CD4-positive, alpha-beta T cell treated with Interferon alpha-2 for 1 hour (primary cell): ENCODE measurements around the gene FRZB.

Source experiments
- DNase-seq, 2 donors: peaks; one replicate each; pipeline ENCODE4 v3.0.0-alpha.2; 2020 to 2022

FRZB gene

DNA sequence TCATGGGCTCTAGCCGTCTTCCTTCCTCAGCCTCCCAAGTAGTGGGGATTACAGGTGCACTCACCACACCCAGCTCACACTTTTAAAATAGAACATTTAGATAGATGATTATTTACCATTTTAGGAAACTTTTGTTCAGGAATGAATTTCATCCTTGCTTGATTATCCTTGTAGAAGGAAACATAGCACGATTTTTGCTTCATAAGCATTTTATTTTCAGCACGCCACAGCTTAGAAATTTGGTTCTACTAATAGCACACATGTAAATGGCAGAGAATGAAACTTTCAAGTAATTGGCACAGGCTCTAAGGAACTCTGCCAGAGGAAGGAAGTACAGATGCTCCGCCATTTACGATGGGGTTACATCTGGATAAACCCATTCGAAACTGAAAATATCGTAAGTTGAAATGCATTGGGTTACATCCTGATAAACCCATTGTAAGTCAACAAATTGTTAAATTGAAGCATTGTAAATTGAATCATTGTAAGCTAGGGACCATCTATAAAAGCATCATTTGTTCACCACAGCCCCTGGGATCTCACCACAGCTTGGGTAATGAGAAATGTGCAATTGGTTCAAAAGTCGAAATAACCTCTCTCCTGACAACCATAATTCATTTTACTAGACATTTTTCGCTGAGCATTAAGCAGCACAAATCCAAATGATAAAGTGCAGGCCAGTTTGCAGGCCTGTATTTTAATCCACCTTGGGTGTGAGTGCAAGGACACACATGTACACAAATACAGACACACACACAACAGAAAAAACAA, 33.2 kb downstream of the FRZB start:
- no peak for DNase-seq

DNA sequence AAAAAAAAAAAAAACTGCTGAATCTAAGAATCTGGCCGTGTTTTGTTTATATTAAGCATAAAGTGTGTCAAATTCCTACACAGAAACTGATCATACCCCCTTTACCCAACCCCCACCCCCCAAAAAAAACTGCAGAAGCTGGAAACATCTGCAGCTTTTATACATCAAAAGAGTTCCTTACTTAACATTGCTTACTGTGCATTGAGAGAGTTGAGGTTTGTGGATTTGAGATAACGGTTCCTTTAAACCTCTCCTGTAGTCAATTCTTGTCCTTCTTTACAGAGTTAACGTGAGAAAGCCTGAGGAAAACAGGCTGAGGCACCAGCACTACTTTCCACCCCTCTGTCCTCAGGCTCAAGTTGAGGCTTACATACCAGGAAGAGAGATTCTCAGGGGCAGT, 34.5 kb downstream of the FRZB start:
- no peak for DNase-seq

DNA sequence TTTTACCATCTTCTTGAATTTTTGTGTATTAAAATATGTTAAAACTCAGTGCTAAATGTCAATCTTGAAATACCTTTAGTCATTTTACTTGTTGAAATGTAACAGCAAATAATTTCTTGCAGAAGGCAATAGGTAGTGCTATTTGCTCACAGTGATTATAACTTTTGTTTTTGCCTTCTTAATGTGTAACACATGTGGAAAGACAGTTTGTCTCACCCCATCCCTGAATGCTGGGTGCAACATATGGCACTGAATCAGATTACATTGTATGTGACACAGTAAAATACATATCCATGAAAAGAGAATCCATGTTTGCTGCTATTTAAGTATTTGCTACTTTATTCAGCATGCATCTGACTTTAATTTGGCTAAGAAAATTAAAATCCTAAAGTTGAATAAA, 35.3 kb downstream of the FRZB start:
- DNase-seq: no peak

DNA sequence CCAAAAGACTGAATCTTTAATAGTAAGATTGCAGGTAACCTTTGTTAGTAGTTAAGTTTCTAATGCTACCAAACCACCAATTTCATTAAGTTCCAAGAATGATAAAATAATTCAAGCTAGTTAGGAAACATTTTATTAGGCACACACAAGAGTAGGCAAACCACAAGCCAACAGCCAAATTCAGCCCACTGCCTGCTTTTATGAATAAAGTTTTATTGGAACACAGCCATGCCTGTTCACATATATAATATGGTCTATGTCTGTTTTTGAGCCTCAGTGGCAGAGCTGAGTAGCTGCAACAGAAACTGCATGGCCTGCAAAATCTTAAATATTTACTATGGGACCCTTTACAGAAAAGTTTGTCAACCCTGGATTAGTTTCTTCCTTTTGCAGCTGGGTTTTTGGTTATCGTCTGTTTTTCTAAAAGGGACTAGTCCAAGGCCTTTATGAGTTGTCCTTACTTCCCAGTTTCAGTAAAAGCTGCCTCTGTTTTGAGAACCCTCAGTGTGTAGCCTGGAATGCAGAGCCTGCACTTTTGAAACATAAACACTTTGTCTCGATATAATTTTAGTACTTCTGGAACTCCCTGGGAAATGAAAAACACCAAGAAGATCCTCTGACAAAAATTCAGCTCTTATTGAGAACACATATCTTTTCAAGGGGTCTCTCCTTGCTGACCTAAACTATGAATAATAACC, 39.1 kb downstream of the FRZB start:
- no peak for DNase-seq

DNA sequence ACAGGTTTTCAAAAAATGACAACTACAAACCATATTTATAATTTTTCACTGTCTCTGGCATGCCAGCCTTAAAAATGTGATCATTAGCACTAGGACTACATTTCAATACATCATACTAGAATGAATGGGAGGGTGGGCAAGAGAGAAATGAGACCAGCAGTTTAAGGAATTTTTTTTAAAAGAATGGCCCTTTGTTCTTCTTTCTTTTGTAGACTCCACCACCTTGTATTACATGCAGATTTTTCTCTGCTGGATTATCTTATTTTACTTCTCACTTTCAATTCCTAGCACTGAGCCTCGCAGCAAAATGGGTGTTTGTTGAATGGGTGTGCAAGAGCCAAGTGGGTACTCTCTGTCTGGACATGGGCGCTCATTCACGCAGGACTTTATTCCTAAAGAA, 39.9 kb downstream of the FRZB start:
- DNase-seq: no peak

DNA sequence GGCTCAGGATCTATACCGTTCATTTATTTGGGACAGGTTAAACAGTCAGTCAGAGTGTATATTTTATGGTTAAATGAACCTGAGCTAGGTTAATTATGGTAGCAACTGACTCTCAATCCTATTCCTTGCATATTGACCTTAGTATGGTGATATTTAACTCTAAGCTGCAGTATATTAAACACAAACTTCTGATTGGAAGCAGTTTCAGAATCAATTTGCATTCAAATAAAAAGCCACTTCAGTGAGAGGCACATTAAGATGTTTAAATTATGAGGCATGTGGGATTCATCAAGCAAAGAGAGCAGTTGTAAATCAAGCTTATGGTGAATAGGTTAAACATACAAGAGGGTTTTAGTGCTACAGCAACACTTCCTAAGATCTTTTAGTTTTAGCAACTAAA, 40.4 kb downstream of the FRZB start:
- DNase-seq: no peak

DNA sequence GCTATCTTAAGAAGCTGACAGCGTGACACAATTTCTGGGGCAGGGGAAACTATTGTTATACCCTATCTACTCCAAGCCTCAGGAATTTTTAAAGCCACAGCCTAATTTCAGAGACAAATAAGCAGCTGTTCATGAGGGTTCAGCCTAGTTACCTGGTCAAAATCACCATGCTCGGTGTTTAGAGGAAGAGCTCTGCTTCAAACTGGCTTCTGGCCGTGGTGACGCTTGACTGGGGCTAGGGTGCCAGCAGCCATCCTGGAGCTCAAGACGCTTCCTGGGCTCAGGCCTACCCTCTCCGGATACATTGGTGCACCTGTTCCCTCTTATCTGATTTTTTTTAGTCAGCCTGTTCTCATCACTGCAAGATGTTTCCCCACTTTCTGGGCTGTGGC, 41.7 kb downstream of the FRZB start:
- DNase-seq: no peak

DNA sequence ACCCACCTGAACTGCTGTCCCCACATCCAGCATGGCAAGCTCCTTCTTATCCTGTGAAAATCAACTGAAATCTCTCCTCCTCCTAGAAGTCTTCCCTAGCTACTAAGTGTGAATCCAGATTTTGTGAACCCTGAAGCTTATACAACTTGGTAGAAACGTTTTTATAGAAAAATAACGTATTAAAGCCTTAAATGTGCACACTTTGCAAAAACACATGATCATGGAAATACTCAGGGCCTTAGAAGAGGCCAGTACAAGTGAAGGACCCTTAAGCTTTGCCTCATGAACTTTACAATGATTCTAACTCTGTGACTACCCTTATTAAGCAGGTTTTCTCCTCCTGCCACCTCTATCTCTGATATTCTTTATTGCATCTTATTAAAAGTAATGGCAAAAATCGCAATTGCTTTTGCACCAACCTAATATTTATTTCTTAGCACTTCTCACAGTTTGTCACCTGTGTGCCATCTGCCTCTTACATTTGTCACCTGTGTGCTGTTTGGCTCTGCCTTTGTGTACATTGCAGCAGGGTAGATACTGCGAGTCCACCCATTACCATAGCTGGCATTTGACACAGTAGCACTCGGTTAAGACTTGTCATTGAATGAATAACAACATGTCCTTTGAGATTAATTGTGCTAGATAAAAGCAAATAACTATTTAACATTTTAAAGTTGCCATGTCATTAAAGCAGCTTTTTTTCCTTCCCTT, 42.2 kb downstream of the FRZB start:
- no peak for DNase-seq

DNA sequence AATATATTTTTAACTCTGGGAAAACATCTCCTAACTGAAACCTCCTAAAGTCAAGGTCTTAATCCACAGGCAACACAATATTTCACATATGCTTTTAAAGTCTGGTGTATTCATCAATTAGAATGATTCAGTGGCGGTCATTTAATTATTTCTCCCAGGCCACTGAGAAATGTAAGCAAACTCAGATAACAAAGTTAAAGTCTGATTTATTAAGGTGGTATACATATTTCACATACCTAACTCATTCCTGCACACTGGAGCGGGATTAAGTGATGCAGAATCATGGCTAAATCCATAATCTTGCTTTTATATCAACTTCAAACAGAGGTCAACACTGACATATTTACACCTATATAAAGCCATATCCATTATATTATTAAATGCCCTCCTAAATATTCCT, 43.7 kb downstream of the FRZB start:
- no peak for DNase-seq

DNA sequence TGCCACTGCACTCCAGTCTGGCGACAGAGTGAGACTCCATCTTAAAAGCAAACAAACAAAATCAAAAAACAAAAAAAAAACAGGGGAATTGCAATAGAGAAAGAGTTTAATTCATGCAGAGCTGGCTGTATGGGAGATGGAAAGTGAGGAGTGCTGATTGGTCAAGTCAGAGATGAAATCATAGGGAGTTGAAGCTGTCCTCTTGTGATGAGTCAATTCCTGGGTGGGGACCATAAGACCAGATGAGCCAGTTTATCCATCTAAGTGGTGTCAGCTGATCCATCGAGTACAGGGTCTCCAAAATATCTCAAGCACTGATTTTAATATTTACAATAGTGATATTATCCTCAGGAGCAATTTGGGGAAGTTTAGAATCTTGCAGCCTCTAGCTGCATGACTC, 45.3 kb downstream of the FRZB start:
- DNase-seq: no peak

DNA sequence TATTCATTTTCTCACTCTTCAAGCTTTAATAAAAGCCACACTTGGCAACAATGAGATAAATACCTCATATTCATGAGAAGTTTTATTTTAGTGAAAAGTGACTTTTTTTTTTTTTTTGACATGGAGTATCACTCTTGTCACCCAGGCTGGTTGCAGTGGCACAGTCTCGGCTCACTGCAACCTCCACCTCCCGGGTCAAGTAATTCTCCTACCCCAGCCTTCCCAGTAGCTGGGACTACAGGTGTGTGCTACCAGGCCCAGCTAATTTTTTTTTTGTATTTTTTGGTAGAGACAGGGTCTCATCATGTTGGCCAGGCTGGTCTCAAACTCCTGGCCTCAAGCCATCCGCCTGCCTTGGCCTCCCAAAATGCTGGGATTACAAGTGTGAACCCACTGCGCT, 47.0 kb downstream of the FRZB start:
- DNase-seq: no peak

DNA sequence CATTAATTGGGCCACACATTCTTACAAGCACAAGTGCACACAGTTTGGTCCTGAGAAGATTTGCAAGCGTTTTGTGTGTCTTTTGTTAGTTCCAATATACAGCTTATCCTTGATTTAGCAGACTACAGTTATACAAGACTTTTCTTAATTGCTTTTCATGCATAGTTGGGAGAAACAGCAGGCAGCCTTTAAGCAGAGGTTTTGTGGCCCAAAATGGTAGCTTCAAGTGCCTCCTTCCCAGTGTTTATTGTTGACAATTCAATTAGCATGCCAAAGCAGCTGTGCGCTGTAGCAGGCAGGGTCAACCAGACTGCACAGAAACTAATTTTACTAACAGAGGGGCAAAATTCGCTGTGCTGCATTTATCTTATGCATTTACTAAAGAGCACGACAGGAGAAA, 47.5 kb downstream of the FRZB start:
- no peak for DNase-seq

DNA sequence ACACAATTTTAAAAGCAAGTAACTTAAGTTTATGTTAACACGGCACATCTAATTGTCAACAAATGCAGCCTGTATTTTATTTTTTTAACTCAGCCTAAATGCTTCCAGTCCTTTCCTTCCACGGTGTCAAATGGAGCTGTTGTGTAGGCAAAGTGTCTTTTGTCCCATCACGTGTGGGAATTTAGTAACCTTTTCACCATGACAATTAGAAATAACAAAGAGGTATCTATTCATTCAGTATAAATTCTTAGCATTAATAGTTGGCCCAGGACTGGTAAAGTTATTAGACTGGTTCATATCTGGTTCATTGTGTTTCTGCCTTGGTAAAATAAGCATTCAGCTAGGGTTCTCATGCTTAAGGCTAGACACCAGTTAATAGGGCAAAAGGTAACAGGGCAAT, 47.9 kb downstream of the FRZB start:
- DNase-seq: no peak

DNA sequence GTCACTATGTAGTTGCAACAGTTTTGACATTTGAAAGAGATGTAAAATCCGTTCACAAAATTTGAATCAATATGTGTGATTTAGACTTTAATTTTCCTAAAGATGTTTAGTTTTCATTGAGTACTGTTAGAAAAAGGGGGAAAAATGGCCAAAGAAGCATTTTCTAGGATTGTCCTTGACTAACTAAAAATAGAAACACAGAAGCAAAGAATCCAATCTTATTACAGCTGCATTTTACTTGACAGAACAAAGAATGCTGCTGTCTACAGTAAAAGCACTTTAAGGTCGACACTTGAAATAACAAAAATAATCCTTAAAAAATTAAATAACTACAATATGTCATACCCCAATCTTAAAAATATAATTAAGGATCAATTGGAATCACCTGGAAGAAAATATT, 48.9 kb downstream of the FRZB start:
- no peak for DNase-seq

DNA sequence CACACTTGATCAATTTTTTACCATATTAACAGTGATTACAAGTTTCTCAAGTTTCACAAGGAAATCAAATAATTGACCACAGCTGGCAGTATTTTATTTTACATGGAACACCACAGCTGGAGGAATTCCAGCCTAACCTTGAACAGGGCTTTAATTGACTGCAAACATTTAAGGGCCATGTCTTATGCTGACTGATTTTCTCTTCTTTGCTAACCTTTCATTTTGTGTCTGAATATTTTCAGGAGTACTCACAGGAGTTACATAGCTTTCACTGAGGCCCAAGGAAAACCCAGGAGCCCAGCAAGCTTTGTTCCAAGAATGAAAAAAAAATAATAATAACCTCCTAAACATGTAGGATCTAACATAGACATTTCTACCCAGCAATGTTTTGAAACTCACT, 49.6 kb downstream of the FRZB start:
- no peak for DNase-seq

DNA sequence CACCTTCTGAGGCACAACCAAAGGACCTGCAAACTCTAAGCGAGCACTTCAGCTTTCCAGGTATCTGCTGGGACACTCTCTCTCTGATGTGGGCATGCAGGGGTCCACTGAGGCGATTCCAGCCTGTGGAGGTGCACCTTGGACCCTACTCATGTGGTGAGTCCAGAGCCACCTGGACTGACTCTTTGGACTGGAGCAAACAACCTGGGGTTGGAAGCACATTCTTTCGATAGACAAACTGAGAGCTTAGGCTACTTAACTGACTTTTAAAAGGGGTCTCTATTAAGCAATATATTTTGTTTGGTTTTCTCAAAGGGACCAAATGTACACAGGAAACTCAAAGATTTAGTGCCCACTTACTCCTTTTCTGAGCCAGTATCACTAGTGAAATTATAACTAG, 51.6 kb downstream of the FRZB start:
- no peak for DNase-seq

DNA sequence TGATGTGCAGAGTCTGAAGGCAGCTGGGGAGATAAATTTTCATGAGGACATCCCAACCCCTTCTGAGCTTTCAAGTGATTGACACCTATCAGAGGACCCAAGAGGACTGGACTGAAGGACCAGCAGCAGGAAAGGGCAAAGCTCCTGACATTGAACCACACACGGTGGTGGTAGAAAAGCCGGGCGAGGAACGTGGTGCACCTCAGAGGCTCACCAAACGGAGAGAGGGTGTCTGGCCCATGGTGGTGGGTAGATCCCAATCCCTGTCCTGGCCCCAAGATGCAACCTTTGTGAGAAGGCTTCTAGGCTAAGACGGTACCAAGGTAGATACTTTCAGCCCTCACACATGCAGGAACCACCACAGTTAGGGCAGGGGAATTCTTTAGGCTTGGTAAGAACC, 52.1 kb downstream of the FRZB start:
- no peak for DNase-seq

DNA sequence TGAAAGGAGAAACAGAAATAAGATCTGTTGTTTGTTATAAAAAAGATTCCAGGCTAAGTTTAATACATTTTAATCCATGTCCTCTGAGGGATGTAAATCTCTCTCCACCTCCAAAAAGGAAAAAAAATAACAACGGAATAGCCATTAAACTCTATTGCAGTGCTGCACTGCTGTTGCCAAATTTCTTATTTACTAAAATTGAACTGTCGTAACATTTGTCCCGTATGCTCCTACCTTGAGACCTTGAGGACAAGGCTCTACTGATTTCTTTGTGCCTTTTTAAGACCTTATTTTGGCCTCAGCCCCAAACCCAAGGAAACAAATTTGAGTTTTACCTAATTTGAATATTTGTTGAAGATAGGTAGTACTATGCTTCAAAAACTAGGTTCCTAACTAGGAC, 56.4 kb downstream of the FRZB start:
- no peak for DNase-seq

DNA sequence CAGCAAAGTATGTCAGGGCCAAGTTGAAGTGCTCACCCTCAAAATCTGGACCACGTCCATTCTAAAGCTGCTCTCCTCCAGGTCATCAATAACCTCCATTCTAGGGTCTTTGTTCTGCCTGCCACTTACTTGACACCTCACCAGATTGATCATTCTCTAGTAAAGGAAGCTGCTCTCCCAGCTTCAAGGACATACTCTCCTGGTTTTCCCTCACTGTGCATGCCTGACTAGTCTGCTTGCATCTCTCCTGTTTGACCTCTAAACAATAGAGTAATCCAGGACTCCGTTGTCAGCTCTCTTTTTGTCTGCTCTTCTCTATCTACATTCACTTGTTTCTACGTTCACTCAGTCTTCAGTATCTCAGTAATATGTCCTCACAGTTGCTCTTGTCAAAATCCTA, 59.1 kb downstream of the FRZB start:
- DNase-seq: no peak

DNA sequence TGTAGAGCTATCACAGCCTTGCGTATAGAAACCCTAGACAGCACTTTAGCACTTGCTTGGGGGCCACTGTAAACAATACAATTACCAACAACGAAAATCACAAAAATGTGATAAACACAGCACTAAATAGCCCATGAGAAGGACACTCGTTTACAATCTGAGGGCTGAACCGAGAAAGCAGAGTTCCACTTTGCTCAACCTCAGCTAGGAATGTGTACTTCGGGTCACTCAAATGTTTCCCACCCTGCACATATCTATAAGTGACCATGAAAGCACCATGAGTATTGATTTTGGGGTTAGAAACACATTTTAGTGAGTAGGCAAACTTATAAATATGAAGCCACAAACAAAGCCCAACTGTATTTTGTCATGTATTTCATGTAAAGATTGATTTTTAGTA, 62.3 kb downstream of the FRZB start:
- no peak for DNase-seq

DNA sequence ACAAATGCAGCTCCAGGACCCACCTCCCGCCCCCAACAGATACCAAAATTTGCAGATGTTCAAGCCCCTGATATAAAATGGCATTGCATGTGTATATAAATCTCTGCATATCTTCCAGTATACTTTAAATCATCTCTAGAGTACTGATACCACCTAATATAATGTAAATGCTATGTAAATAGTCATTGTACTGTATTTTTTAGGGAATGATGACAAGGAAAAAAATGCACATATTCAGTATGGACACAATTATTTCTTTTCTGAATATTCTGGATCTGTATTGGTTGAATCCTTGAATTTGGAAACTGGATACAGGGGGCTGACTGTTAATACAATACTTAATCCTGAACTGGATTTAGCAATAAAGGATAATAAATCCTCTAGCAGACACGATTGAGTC, 67.7 kb downstream of the FRZB start:
- DNase-seq: no peak

DNA sequence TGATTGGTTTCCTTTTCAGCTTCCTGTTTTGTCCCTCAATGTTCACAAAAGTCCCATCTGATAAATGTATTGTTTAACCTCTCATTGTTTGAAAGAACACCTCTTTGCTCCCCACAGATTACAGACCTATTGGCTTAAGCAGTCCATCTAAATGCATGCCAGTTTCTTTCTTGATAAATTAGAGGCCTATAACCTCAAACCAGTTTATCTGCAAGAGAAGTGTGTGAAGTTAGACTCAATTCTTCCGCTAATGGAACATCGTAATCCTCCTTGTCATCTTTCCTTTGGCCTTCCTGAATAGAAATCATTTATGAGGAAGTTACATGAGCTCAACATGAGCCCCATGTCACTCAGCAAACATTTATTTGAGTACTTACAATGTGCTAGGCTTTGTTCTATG, 74.0 kb downstream of the FRZB start:
- no peak for DNase-seq

DNA sequence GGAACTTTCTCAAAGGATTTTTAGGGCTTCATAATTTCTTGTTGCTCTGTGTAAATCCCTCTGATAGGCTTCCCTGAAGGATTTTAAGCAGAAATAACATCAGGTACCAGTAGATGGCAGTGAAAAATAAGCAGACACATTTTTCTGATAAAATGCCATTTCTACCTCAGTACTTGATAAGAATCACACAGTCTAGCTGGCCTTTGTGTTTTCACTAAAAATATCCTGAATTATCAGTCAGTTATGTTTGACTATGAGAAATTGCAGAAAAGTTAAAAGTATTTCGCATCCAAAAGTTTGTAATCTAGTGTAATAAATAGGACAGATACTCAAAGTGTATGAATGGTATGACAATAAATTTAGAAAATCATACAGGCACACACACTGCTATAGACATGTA, 81.7 kb downstream of the FRZB start:
- peak in 1 of 2 donors; percentile 4 for DNase-seq

DNA sequence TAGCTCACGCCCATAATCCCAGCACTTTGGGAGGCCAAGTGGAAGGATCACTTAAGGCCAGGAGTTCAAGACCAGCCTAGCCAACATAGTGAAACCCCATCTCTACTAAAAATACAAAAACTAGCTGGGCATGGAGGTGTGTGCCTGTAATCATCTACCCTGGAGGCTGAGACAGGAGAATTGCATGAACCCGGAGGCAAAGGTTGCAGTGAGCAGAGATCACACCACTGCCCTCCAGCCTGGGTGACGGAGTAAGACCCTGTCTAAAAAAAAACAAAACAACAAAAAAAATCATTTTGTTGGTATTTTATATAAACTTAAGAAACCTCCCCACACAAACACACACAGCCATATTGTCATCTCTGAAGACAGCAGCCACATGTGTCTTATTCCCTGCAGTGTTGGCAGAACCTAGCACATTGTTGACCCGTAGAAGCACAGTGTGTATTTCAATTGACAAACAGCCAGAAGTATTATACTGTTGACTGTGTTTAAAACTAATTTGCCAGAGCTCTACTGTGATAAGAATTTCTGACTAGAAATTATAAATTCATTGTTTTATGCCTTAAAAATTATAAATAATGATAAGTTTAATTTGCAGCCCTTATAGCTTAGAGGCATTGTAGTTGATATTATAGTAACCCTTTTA, 82.3 kb downstream of the FRZB start:
- no peak for DNase-seq
